WTC11 (cell line): ENCODE data around the gene PUS7L. TPM values are rescaled to one million over a fixed set of nuclear protein-coding genes. Genes with fewer than 3 reads are reported as not detected.

Source experiments
- ATAC-seq: fragments of 200-7000 bp; cut with Tn5 transposase; 2 replicates; pipeline ENCODE4 v1.10.0; 2021; ENCODE audit warnings: mild to moderate bottlenecking, moderate library complexity
- CTCF ChIA-PET: fragments of 300-600 bp; sonication (Branson Sonifier 250); formaldehyde crosslinking; loops from one replicate; lab custom pipeline; 2021; ENCODE audit warnings: antibody characterized with exemption; lab: Charles Lee
- POLR2A ChIA-PET: fragments of 350-600 bp; sonication (Branson Sonifier 250); formaldehyde crosslinking; loops from one replicate; lab custom pipeline; 2021; ENCODE audit warnings: antibody characterized with exemption; lab: Charles Lee
- DNase-seq: peaks from one replicate; pipeline ENCODE4 v3.0.0; 2021; ENCODE audit warnings: low spot score
- H3K27ac Mint-ChIP-seq: 2 replicates; pipeline ENCODE4 v1.8.0; 2021; ENCODE audit warnings: mixed read lengths
- H3K27me3 Mint-ChIP-seq: 2 replicates; pipeline ENCODE4 v1.8.0; 2021; ENCODE audit warnings: low read depth, mild to moderate bottlenecking, moderate library complexity, mixed read lengths
- H3K36me3 Mint-ChIP-seq: 2 replicates; pipeline ENCODE4 v1.8.0; 2021; ENCODE audit warnings: mixed read lengths
- H3K4me1 Mint-ChIP-seq: 2 replicates; pipeline ENCODE4 v1.8.0; 2022; ENCODE audit warnings: mixed read lengths
- H3K4me3 Mint-ChIP-seq: 2 replicates; pipeline ENCODE4 v1.8.0; 2021; ENCODE audit warnings: mild to moderate bottlenecking, moderate library complexity, mixed read lengths
- H3K9me3 Mint-ChIP-seq: 2 replicates; pipeline ENCODE4 v1.8.0; 2021; ENCODE audit warnings: mixed read lengths
- EMX1 ChIP-seq: fragments of 250-450 bp; sonication (Bioruptor Pico); IDR thresholded peaks from 2 replicates; pipeline ENCODE4 v1.8.0; 2021; ENCODE audit warnings: mild to moderate bottlenecking
- ESRRA ChIP-seq: sonication (generic); formaldehyde crosslinking; IDR thresholded peaks from 2 replicates; pipeline ENCODE4 v1.8.1; 2022; ENCODE audit warnings: mild to moderate bottlenecking, missing genetic modification reagents, borderline replicate concordance
- ETV6 ChIP-seq: sonication (generic); formaldehyde crosslinking; IDR thresholded peaks from 2 replicates; pipeline ENCODE4 v1.8.1; 2022; ENCODE audit warnings: mild to moderate bottlenecking, missing genetic modification reagents
- FOXP1 ChIP-seq: sonication (generic); formaldehyde crosslinking; IDR thresholded peaks from 2 replicates; pipeline ENCODE4 v1.8.0; 2022; ENCODE audit warnings: missing genetic modification reagents, mild to moderate bottlenecking, moderate library complexity, borderline replicate concordance
- JUN ChIP-seq: sonication (generic); formaldehyde crosslinking; IDR thresholded peaks from 2 replicates; pipeline ENCODE4 v1.8.0; 2023; ENCODE audit warnings: mild to moderate bottlenecking, missing genetic modification reagents
- NFE2L1 ChIP-seq: sonication (generic); formaldehyde crosslinking; IDR thresholded peaks from 2 replicates; pipeline ENCODE4 v1.8.1; 2023; ENCODE audit warnings: missing genetic modification reagents
- NFYB ChIP-seq: sonication (generic); formaldehyde crosslinking; conservative IDR thresholded peaks from 2 replicates; pipeline ENCODE4 v1.8.0; 2022; ENCODE audit warnings: low read depth, missing genetic modification reagents
- NR3C1 ChIP-seq: sonication (generic); formaldehyde crosslinking; conservative IDR thresholded peaks from 2 replicates; pipeline ENCODE4 v1.8.1; 2023; ENCODE audit warnings: low read depth, mild to moderate bottlenecking, missing genetic modification reagents
- RELA ChIP-seq: sonication (generic); formaldehyde crosslinking; IDR thresholded peaks from 2 replicates; pipeline ENCODE4 v1.8.1; 2022; ENCODE audit warnings: missing genetic modification reagents, mild to moderate bottlenecking, borderline replicate concordance
- ZNF232 ChIP-seq: sonication (generic); formaldehyde crosslinking; IDR thresholded peaks from 2 replicates; pipeline ENCODE4 v1.8.0; 2022; ENCODE audit warnings: mild to moderate bottlenecking, missing genetic modification reagents
- ZNF416 ChIP-seq: fragments of 250-450 bp; sonication (Bioruptor Pico); IDR thresholded peaks from 2 replicates; pipeline ENCODE4 v1.9.0; 2021; ENCODE audit warnings: mild to moderate bottlenecking, inconsistent platforms
- total RNA-seq: library from RNA; stranded (reverse); gene quantifications from 3 replicates; pipeline ENCODE4 v1.2.3, GENCODE V29; 2021
- TF ChIP-seq, protein P1 (sequence below): sonication (generic); formaldehyde crosslinking; IDR thresholded peaks from 2 replicates; pipeline ENCODE4 v1.8.1; 2023; ENCODE audit warnings: mild to moderate bottlenecking, missing genetic modification reagents, moderate library complexity
- TF ChIP-seq, protein P2 (sequence below): fragments of 250-450 bp; sonication (Bioruptor Pico); IDR thresholded peaks from 2 replicates; pipeline ENCODE4 v1.9.0; 2021; ENCODE audit warnings: mild to moderate bottlenecking, borderline replicate concordance
- TF ChIP-seq, protein P3 (sequence below): sonication (generic); formaldehyde crosslinking; IDR thresholded peaks from 2 replicates; pipeline ENCODE4 v1.8.1; 2023; ENCODE audit warnings: mild to moderate bottlenecking, moderate library complexity, missing genetic modification reagents
- TF ChIP-seq, protein P4 (sequence below): sonication (generic); formaldehyde crosslinking; IDR thresholded peaks from 2 replicates; pipeline ENCODE4 v1.8.0; 2022; ENCODE audit warnings: missing genetic modification reagents
- TF ChIP-seq, protein P5 (sequence below): fragments of 250-450 bp; sonication (Bioruptor Pico); IDR thresholded peaks from 2 replicates; pipeline ENCODE4 v1.9.0; 2021; ENCODE audit warnings: moderate library complexity, mild to moderate bottlenecking, inconsistent platforms, borderline replicate concordance
- TF ChIP-seq, protein P6 (sequence below): sonication (generic); formaldehyde crosslinking; IDR thresholded peaks from 2 replicates; pipeline ENCODE4 v1.8.0; 2022; ENCODE audit warnings: mild to moderate bottlenecking, missing genetic modification reagents
- TF ChIP-seq, protein P7 (sequence below): fragments of 200-600 bp; IDR thresholded peaks from 2 replicates; pipeline ENCODE4 v1.8.0; 2022; ENCODE audit warnings: antibody characterized with exemption
- TF ChIP-seq, protein P8 (sequence below): sonication (generic); formaldehyde crosslinking; IDR thresholded peaks from 2 replicates; pipeline ENCODE4 v1.8.1; 2022; ENCODE audit warnings: mild to moderate bottlenecking, missing genetic modification reagents, moderate library complexity, borderline replicate concordance
- TF ChIP-seq, protein P9 (sequence below): sonication (generic); formaldehyde crosslinking; IDR thresholded peaks from 2 replicates; pipeline ENCODE4 v1.8.0; 2022; ENCODE audit warnings: mild to moderate bottlenecking, missing genetic modification reagents

PUS7L gene
- total RNA-seq, 1 experiment from 2014 or later = 20.7 TPM

DNA sequence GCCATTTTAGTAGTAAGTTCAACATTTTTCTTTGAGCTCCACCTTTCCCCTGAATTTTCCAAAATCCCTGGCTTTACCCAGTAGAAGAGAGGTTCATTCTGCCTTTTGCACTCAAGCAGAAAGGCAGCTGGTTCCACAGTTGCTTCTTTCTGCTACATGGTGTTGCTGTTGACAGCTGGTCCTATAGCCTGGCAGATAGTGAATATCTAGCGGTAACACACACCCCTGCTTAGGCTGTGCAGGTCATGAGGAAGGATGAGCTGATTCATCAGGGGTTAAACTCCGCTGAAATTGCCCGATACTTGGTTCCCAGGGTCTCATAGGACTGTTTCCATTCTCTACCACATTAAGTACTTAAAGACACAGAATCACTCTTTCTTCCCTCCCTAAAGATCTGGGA is 62.4 kb downstream of the PUS7L start (continued):
- TF ChIP-seq EMX1 (no peak), FOXP1 (CRISPR knock-in tag) (no peak), ZNF232 (no peak), ZNF416 (CRISPR knock-in tag) (no peak)
- TF ChIP-seq, protein P1, sequence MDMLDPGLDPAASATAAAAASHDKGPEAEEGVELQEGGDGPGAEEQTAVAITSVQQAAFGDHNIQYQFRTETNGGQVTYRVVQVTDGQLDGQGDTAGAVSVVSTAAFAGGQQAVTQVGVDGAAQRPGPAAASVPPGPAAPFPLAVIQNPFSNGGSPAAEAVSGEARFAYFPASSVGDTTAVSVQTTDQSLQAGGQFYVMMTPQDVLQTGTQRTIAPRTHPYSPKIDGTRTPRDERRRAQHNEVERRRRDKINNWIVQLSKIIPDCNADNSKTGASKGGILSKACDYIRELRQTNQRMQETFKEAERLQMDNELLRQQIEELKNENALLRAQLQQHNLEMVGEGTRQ (CRISPR knock-in tag) = no peak
- TF ChIP-seq, protein P2, sequence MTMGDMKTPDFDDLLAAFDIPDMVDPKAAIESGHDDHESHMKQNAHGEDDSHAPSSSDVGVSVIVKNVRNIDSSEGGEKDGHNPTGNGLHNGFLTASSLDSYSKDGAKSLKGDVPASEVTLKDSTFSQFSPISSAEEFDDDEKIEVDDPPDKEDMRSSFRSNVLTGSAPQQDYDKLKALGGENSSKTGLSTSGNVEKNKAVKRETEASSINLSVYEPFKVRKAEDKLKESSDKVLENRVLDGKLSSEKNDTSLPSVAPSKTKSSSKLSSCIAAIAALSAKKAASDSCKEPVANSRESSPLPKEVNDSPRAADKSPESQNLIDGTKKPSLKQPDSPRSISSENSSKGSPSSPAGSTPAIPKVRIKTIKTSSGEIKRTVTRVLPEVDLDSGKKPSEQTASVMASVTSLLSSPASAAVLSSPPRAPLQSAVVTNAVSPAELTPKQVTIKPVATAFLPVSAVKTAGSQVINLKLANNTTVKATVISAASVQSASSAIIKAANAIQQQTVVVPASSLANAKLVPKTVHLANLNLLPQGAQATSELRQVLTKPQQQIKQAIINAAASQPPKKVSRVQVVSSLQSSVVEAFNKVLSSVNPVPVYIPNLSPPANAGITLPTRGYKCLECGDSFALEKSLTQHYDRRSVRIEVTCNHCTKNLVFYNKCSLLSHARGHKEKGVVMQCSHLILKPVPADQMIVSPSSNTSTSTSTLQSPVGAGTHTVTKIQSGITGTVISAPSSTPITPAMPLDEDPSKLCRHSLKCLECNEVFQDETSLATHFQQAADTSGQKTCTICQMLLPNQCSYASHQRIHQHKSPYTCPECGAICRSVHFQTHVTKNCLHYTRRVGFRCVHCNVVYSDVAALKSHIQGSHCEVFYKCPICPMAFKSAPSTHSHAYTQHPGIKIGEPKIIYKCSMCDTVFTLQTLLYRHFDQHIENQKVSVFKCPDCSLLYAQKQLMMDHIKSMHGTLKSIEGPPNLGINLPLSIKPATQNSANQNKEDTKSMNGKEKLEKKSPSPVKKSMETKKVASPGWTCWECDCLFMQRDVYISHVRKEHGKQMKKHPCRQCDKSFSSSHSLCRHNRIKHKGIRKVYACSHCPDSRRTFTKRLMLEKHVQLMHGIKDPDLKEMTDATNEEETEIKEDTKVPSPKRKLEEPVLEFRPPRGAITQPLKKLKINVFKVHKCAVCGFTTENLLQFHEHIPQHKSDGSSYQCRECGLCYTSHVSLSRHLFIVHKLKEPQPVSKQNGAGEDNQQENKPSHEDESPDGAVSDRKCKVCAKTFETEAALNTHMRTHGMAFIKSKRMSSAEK = no peak
- TF ChIP-seq, protein P3, sequence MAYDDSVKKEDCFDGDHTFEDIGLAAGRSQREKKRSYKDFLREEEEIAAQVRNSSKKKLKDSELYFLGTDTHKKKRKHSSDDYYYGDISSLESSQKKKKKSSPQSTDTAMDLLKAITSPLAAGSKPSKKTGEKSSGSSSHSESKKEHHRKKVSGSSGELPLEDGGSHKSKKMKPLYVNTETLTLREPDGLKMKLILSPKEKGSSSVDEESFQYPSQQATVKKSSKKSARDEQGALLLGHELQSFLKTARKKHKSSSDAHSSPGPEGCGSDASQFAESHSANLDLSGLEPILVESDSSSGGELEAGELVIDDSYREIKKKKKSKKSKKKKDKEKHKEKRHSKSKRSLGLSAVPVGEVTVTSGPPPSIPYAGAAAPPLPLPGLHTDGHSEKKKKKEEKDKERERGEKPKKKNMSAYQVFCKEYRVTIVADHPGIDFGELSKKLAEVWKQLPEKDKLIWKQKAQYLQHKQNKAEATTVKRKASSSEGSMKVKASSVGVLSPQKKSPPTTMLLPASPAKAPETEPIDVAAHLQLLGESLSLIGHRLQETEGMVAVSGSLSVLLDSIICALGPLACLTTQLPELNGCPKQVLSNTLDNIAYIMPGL (CRISPR knock-in tag) = no peak
- TF ChIP-seq, protein P4, sequence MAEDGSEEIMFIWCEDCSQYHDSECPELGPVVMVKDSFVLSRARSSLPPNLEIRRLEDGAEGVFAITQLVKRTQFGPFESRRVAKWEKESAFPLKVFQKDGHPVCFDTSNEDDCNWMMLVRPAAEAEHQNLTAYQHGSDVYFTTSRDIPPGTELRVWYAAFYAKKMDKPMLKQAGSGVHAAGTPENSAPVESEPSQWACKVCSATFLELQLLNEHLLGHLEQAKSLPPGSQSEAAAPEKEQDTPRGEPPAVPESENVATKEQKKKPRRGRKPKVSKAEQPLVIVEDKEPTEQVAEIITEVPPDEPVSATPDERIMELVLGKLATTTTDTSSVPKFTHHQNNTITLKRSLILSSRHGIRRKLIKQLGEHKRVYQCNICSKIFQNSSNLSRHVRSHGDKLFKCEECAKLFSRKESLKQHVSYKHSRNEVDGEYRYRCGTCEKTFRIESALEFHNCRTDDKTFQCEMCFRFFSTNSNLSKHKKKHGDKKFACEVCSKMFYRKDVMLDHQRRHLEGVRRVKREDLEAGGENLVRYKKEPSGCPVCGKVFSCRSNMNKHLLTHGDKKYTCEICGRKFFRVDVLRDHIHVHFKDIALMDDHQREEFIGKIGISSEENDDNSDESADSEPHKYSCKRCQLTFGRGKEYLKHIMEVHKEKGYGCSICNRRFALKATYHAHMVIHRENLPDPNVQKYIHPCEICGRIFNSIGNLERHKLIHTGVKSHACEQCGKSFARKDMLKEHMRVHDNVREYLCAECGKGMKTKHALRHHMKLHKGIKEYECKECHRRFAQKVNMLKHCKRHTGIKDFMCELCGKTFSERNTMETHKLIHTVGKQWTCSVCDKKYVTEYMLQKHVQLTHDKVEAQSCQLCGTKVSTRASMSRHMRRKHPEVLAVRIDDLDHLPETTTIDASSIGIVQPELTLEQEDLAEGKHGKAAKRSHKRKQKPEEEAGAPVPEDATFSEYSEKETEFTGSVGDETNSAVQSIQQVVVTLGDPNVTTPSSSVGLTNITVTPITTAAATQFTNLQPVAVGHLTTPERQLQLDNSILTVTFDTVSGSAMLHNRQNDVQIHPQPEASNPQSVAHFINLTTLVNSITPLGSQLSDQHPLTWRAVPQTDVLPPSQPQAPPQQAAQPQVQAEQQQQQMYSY (CRISPR knock-in tag) = no peak

DNA sequence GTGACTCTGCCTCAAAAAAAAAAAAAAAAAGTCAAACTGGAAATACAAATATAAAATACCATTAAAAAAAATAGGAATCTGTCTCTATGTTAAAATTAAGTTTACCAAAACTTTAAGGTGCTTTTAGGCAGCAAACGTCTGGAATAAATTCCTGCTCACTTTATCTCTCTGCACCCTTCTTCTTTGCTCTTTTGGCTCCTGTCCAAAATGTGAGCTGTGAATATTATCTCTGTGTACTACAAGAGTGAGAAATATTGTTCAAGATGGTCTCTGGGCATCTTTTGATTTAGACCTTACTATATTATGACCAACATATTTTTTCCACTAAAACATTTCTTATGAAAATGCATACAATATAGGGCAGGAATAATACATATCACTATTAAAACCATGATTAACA is 63.7 kb downstream of the PUS7L start:
- POLR2A ChIA-PET = no interaction called here
- no peak overlapping the region for H3K4me3 Mint-ChIP-seq
- CTCF ChIA-PET = no interaction called here
- no peak for DNase-seq
- no peaks in the 10 kb centered on the region for H3K27me3 Mint-ChIP-seq
- H3K27ac Mint-ChIP-seq = no peak overlapping the region
- ATAC-seq = no peak
- no peaks in the 10 kb centered on the region for H3K36me3 Mint-ChIP-seq
- H3K4me1 Mint-ChIP-seq = peaks cover 4% of the 10 kb centered on the region; the same call in 1 of the 2 replicates
- H3K9me3 Mint-ChIP-seq = no peaks in the 10 kb centered on the region; the same call in 1 of the 2 replicates
- TF ChIP-seq NR3C1 (no peak), NFE2L1 (CRISPR knock-in tag) (no peak), ESRRA (CRISPR knock-in tag) (no peak), JUN (CRISPR knock-in tag) (no peak), NFYB (no peak), ETV6 (CRISPR knock-in tag) (no peak), RELA (CRISPR knock-in tag) (no peak)
- TF ChIP-seq, protein P5, sequence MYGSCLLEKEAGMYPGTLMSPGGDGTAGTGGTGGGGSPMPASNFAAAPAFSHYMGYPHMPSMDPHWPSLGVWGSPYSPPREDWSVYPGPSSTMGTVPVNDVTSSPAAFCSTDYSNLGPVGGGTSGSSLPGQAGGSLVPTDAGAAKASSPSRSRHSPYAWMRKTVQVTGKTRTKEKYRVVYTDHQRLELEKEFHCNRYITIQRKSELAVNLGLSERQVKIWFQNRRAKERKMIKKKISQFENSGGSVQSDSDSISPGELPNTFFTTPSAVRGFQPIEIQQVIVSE (CRISPR knock-in tag) = no peak
- TF ChIP-seq, protein P6, sequence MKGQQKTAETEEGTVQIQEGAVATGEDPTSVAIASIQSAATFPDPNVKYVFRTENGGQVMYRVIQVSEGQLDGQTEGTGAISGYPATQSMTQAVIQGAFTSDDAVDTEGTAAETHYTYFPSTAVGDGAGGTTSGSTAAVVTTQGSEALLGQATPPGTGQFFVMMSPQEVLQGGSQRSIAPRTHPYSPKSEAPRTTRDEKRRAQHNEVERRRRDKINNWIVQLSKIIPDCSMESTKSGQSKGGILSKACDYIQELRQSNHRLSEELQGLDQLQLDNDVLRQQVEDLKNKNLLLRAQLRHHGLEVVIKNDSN (CRISPR knock-in tag) = no peak
- TF ChIP-seq, protein P7, sequence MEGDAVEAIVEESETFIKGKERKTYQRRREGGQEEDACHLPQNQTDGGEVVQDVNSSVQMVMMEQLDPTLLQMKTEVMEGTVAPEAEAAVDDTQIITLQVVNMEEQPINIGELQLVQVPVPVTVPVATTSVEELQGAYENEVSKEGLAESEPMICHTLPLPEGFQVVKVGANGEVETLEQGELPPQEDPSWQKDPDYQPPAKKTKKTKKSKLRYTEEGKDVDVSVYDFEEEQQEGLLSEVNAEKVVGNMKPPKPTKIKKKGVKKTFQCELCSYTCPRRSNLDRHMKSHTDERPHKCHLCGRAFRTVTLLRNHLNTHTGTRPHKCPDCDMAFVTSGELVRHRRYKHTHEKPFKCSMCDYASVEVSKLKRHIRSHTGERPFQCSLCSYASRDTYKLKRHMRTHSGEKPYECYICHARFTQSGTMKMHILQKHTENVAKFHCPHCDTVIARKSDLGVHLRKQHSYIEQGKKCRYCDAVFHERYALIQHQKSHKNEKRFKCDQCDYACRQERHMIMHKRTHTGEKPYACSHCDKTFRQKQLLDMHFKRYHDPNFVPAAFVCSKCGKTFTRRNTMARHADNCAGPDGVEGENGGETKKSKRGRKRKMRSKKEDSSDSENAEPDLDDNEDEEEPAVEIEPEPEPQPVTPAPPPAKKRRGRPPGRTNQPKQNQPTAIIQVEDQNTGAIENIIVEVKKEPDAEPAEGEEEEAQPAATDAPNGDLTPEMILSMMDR = no peak
- TF ChIP-seq, protein P8, sequence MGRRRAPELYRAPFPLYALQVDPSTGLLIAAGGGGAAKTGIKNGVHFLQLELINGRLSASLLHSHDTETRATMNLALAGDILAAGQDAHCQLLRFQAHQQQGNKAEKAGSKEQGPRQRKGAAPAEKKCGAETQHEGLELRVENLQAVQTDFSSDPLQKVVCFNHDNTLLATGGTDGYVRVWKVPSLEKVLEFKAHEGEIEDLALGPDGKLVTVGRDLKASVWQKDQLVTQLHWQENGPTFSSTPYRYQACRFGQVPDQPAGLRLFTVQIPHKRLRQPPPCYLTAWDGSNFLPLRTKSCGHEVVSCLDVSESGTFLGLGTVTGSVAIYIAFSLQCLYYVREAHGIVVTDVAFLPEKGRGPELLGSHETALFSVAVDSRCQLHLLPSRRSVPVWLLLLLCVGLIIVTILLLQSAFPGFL (CRISPR knock-in tag) = no peak
- TF ChIP-seq, protein P9, sequence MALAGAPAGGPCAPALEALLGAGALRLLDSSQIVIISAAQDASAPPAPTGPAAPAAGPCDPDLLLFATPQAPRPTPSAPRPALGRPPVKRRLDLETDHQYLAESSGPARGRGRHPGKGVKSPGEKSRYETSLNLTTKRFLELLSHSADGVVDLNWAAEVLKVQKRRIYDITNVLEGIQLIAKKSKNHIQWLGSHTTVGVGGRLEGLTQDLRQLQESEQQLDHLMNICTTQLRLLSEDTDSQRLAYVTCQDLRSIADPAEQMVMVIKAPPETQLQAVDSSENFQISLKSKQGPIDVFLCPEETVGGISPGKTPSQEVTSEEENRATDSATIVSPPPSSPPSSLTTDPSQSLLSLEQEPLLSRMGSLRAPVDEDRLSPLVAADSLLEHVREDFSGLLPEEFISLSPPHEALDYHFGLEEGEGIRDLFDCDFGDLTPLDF (CRISPR knock-in tag) = no peak
